Ascending aorta (tissue), 2 donors: ENCODE results near the gene CDX2. TPM values are rescaled to one million over a fixed set of nuclear protein-coding genes. Genes with fewer than 3 reads are reported as not detected.

Experiments
- DNase-seq, 2 donors: peaks; one replicate each; pipeline ENCODE4 v3.0.0-alpha.2; 2019; ENCODE audit warnings: low spot score in 2 of 2
- H3K27ac ChIP-seq, 2 donors: fragments of 200-600 bp; sonication (generic); one replicate each; pipeline ENCODE4 v1.5.1; 2016 to 2017; ENCODE audit warnings: mild to moderate bottlenecking in 1 of 2
- H3K27me3 ChIP-seq: fragments of 200-600 bp; sonication (generic); one replicate; pipeline ENCODE4 v1.5.1; 2017
- H3K36me3 ChIP-seq, 2 donors: fragments of 200-600 bp; sonication (generic); one replicate each; pipeline ENCODE4 v1.5.1; 2016
- H3K4me1 ChIP-seq, 2 donors: fragments of 200-600 bp; sonication (generic); one replicate each; pipeline ENCODE4 v1.5.1; 2016 to 2017; ENCODE audit warnings: mild to moderate bottlenecking in 1 of 2
- H3K4me3 ChIP-seq, 2 donors: fragments of 200-600 bp; sonication (generic); one replicate each; pipeline ENCODE4 v1.5.1; 2016 to 2017; ENCODE audit warnings: mild to moderate bottlenecking in 1 of 2
- H3K9me3 ChIP-seq, 2 donors: fragments of 200-600 bp; sonication (generic); one replicate each; pipeline ENCODE4 v1.5.1; 2016
- CTCF ChIP-seq, 3 experiments: fragments of 200-600 bp in 2 of 3; fragments of 450-650 bp in 1 of 3; sonication (generic) in 2 of 3; IDR thresholded peaks; one replicate each; pipeline ENCODE4 v1.5.1; 2016 to 2019; ENCODE audit warnings: antibody characterized with exemption in 3 of 3, mild to moderate bottlenecking in 1 of 3, moderate library complexity in 1 of 3
- intact Hi-C: fragments of 100-400 bp; cut with DNase I; formaldehyde crosslinking; loops from one replicate; pipeline ENCODE4 v1.15.1; 2023
- total RNA-seq: library from RNA; depleted of rRNA; stranded (reverse); fragments of >200 nt; gene quantifications from one replicate; pipeline ENCODE4 v1.1.0, GENCODE V29; 2016

Gene CDX2
- total RNA-seq, 1 donor from 2014 or later: not detected

GRCh38 chr13:27968316-27969081, 616 bp downstream of the CDX2 start:
- DNase-seq: peak in 1 of 2 donors; percentile 54
- H3K4me3 ChIP-seq: peak overlapping the region; percentile 30 to 39
- H3K9me3 ChIP-seq: no peaks in the 10 kb centered on the region
- H3K27ac ChIP-seq: no peak overlapping the region
- intact Hi-C loops: no loop called here
- TF ChIP-seq CTCF (IDR thresholded peaks at IDR 0.05): no peak
- no peaks in the 10 kb centered on the region for H3K36me3 ChIP-seq
- peaks cover 4 to 9% of the 10 kb centered on the region in 2 donors for H3K4me1 ChIP-seq
- peaks cover 21% of the 10 kb centered on the region for H3K27me3 ChIP-seq

- H3K27me3 ChIP-seq: peaks cover 21% of the 10 kb centered on the region
- H3K36me3 ChIP-seq: no peaks in the 10 kb centered on the region
- TF ChIP-seq CTCF (IDR thresholded peaks at IDR 0.05): no peak
- peaks cover 4 to 9% of the 10 kb centered on the region in 2 donors for H3K4me1 ChIP-seq
- no peak for DNase-seq
- H3K9me3 ChIP-seq: no peaks in the 10 kb centered on the region
- H3K4me3 ChIP-seq: peak overlapping the region; percentile 30 to 39
- H3K27ac ChIP-seq: no peak overlapping the region
- intact Hi-C loops: no loop called here
Observed at GRCh38 chr13:27967736-27968315, 1.3 kb downstream of the CDX2 start.

GRCh38 chr13:27967203-27967735, 1.8 kb downstream of the CDX2 start:
- TF ChIP-seq CTCF (IDR thresholded peaks at IDR 0.05): no peak
- no peaks in the 10 kb centered on the region for H3K36me3 ChIP-seq
- H3K9me3 ChIP-seq: no peaks in the 10 kb centered on the region
- no peak overlapping the region for H3K27ac ChIP-seq
- no peak overlapping the region for H3K4me3 ChIP-seq
- H3K4me1 ChIP-seq: peaks cover 4 to 9% of the 10 kb centered on the region in 2 donors
- no peak for DNase-seq
- intact Hi-C loops: no loop called here
- peaks cover 21% of the 10 kb centered on the region for H3K27me3 ChIP-seq

- H3K36me3 ChIP-seq: no peaks in the 10 kb centered on the region
- intact Hi-C loops: no loop called here
- H3K4me3 ChIP-seq: no peak overlapping the region
- peaks cover 4 to 9% of the 10 kb centered on the region in 2 donors for H3K4me1 ChIP-seq
- TF ChIP-seq CTCF (IDR thresholded peaks at IDR 0.05): no peak
- H3K27me3 ChIP-seq: peaks cover 21% of the 10 kb centered on the region
- DNase-seq: no peak
- no peaks in the 10 kb centered on the region for H3K9me3 ChIP-seq
- H3K27ac ChIP-seq: no peak overlapping the region
Observed at GRCh38 chr13:27966641-27967202, 2.4 kb downstream of the CDX2 start.

- no peak overlapping the region for H3K4me3 ChIP-seq
- intact Hi-C loops: no loop called here
- no peak for TF ChIP-seq CTCF (IDR thresholded peaks at IDR 0.05)
- peaks cover 21% of the 10 kb centered on the region for H3K27me3 ChIP-seq
- H3K9me3 ChIP-seq: no peaks in the 10 kb centered on the region
- H3K27ac ChIP-seq: no peak overlapping the region
- no peaks in the 10 kb centered on the region for H3K36me3 ChIP-seq
- no peak for DNase-seq
- peaks cover 4 to 11% of the 10 kb centered on the region in 2 donors for H3K4me1 ChIP-seq
Observed at GRCh38 chr13:27965740-27966640, 3.1 kb downstream of the CDX2 start.
